GM04504 (cell line): ENCODE results near the gene SERPINI1.

ENCODE experiments used
- DNase-seq: peaks from one replicate; pipeline ENCODE4 v3.0.0-alpha.2; 2012; ENCODE audit warnings: low read depth

Gene SERPINI1

GRCh38 chr3:167734498-167735232, 856 bp upstream of the SERPINI1 start, which contains the start of gene PDCD10:
Gene PDCD10 (minus strand): TSS chr3:167734892. CDS start chr3:167720157, 14,735 bp downstream.
- DNase-seq = peak; percentile 96

- no peak for DNase-seq
Observed at GRCh38 chr3:167736264-167736787, 805 bp downstream of the SERPINI1 start.

GRCh38 chr3:167736997-167737396, 1.5 kb downstream of the SERPINI1 start:
- no peak for DNase-seq

GRCh38 chr3:167738037-167738436, 2.5 kb downstream of the SERPINI1 start:
- no peak for DNase-seq

- no peak for DNase-seq
Observed at GRCh38 chr3:167739190-167739810, 3.8 kb downstream of the SERPINI1 start.

GRCh38 chr3:167740961-167741587, 5.6 kb downstream of the SERPINI1 start:
- DNase-seq = no peak

- DNase-seq = no peak
Observed at GRCh38 chr3:167742338-167742737, 6.8 kb downstream of the SERPINI1 start.

GRCh38 chr3:167743799-167744198, 8.3 kb downstream of the SERPINI1 start:
- DNase-seq = no peak

GRCh38 chr3:167749209-167749608, 13.7 kb downstream of the SERPINI1 start:
- no peak for DNase-seq

GRCh38 chr3:167749728-167750127, 14.2 kb downstream of the SERPINI1 start:
- no peak for DNase-seq

GRCh38 chr3:167750272-167750971, 14.9 kb downstream of the SERPINI1 start:
- DNase-seq = no peak

GRCh38 chr3:167754049-167754448, 18.5 kb downstream of the SERPINI1 start:
- no peak for DNase-seq

- DNase-seq = no peak
Observed at GRCh38 chr3:167761302-167761701, 25.8 kb downstream of the SERPINI1 start.

GRCh38 chr3:167762296-167762695, 26.8 kb downstream of the SERPINI1 start:
- DNase-seq = no peak

- DNase-seq = no peak
Observed at GRCh38 chr3:167772992-167773391, 37.5 kb downstream of the SERPINI1 start.

- DNase-seq = no peak
Observed at GRCh38 chr3:167773584-167773983, 38.1 kb downstream of the SERPINI1 start.

- DNase-seq = no peak
Observed at GRCh38 chr3:167776066-167776685, 40.7 kb downstream of the SERPINI1 start.

- no peak for DNase-seq
Observed at GRCh38 chr3:167777356-167777755, 41.8 kb downstream of the SERPINI1 start.

GRCh38 chr3:167780214-167780883, 44.8 kb downstream of the SERPINI1 start:
- no peak for DNase-seq

GRCh38 chr3:167783781-167784180, 48.3 kb downstream of the SERPINI1 start:
- DNase-seq = no peak

GRCh38 chr3:167785790-167786189, 50.3 kb downstream of the SERPINI1 start:
- no peak for DNase-seq
